HEK293 (cell line): ENCODE data around the gene MAP3K7.

Experiments used
- CTCF ChIA-PET: fragments of 350-600 bp; formaldehyde crosslinking; extraction: SDS; loops from one replicate; lab custom pipeline; 2021; ENCODE audit warnings: antibody characterized with exemption; lab: Yijun Ruan, JAX
- POLR2A ChIA-PET: fragments of 300-600 bp; formaldehyde crosslinking; extraction: SDS; loops from one replicate; lab custom pipeline; 2020; ENCODE audit warnings: antibody characterized with exemption, inconsistent platforms; lab: Yijun Ruan, JAX
- H3K27ac ChIP-seq: fragments of 200-500 bp; sonication (Bioruptor generic); 2 replicates; pipeline ENCODE4 v1.5.1; 2014; ENCODE audit warnings: low read depth, low read length, control low read depth, inconsistent platforms; ENCODE audit errors: extremely low read depth
- H3K36me3 ChIP-seq, 2 experiments: fragments of 200-500 bp in 1 of 2; sonication (Bioruptor generic) in 1 of 2; 1 replicate in 1 of 2; 2 replicates in 1 of 2; pipeline ENCODE4 v1.5.1; 2014 to 2017; ENCODE audit warnings: inconsistent platforms in 2 of 2, low read length in 2 of 2; ENCODE audit not compliant: control insufficient read depth in 2 of 2, insufficient read depth in 1 of 2
- H3K4me1 ChIP-seq: fragments of 200-500 bp; sonication (Bioruptor generic); 2 replicates; pipeline ENCODE4 v1.5.1; 2014; ENCODE audit warnings: mild to moderate bottlenecking, low read length, inconsistent platforms; ENCODE audit not compliant: control insufficient read depth, insufficient read depth
- H3K4me3 ChIP-seq: 2 replicates; pipeline ENCODE4 v1.5.1; 2011; ENCODE audit warnings: low read depth, mild to moderate bottlenecking, control low read depth, low read length, moderate library complexity
- H3K9me3 ChIP-seq: fragments of 200-500 bp; sonication (Bioruptor generic); 2 replicates; pipeline ENCODE4 v1.5.1; 2014; ENCODE audit warnings: low read depth, low read length, inconsistent platforms; ENCODE audit not compliant: control insufficient read depth, insufficient read depth
- BCL11A ChIP-seq: fragments of 450-650 bp; formaldehyde crosslinking; IDR thresholded peaks from 2 replicates; pipeline ENCODE4 v1.5.1; 2016; ENCODE audit warnings: low read depth, missing biosample characterization, missing genetic modification characterization
- FEZF1 ChIP-seq: fragments of 450-650 bp; formaldehyde crosslinking; IDR thresholded peaks from 2 replicates; pipeline ENCODE4 v1.5.1; 2016; ENCODE audit warnings: missing biosample characterization, missing genetic modification characterization
- IKZF3 ChIP-seq: fragments of 450-650 bp; IDR thresholded peaks from 2 replicates; pipeline ENCODE4 v1.5.0; 2018; ENCODE audit warnings: missing biosample characterization, mild to moderate bottlenecking, missing genetic modification characterization, moderate library complexity
- KLF17 ChIP-seq: fragments of 450-650 bp; formaldehyde crosslinking; IDR thresholded peaks from 2 replicates; pipeline ENCODE4 v1.5.1; 2016; ENCODE audit warnings: missing biosample characterization, missing genetic modification characterization
- KLF9 ChIP-seq: fragments of 450-650 bp; formaldehyde crosslinking; IDR thresholded peaks from 2 replicates; pipeline ENCODE4 v1.5.1; 2016; ENCODE audit warnings: missing biosample characterization, missing genetic modification characterization, low read depth
- MYNN ChIP-seq: fragments of 450-650 bp; formaldehyde crosslinking; IDR thresholded peaks from 2 replicates; pipeline ENCODE4 v1.5.1; 2016; ENCODE audit warnings: missing biosample characterization, missing genetic modification characterization, borderline replicate concordance
- OSR2 ChIP-seq: fragments of 450-650 bp; formaldehyde crosslinking; IDR thresholded peaks from 2 replicates; pipeline ENCODE4 v1.5.1; 2016; ENCODE audit warnings: missing biosample characterization, missing genetic modification characterization
- SALL2 ChIP-seq: fragments of 450-650 bp; formaldehyde crosslinking; IDR thresholded peaks from 2 replicates; pipeline ENCODE4 v1.5.0; 2017; ENCODE audit warnings: missing biosample characterization, mild to moderate bottlenecking, missing genetic modification characterization, borderline replicate concordance
- ZBTB1 ChIP-seq: fragments of 450-650 bp; formaldehyde crosslinking; IDR thresholded peaks from 2 replicates; pipeline ENCODE4 v1.5.1; 2016; ENCODE audit warnings: missing biosample characterization, missing genetic modification characterization
- ZBTB21 ChIP-seq: fragments of 450-650 bp; formaldehyde crosslinking; IDR thresholded peaks from 2 replicates; pipeline ENCODE4 v1.5.1; 2017; ENCODE audit warnings: missing biosample characterization, missing genetic modification characterization
- ZBTB48 ChIP-seq: fragments of 450-650 bp; formaldehyde crosslinking; IDR thresholded peaks from 2 replicates; pipeline ENCODE4 v1.5.1; 2016; ENCODE audit warnings: missing biosample characterization, missing genetic modification characterization
- ZBTB7A ChIP-seq: fragments of 450-650 bp; formaldehyde crosslinking; IDR thresholded peaks from 2 replicates; pipeline ENCODE4 v1.5.1; 2016; ENCODE audit warnings: low read depth, missing biosample characterization, missing genetic modification characterization
- ZFP69B ChIP-seq: fragments of 450-650 bp; formaldehyde crosslinking; IDR thresholded peaks from 2 replicates; pipeline ENCODE4 v1.5.1; 2016; ENCODE audit warnings: missing biosample characterization, missing genetic modification characterization
- ZNF132 ChIP-seq: fragments of 450-650 bp; formaldehyde crosslinking; IDR thresholded peaks from 2 replicates; pipeline ENCODE4 v1.5.1; 2017; ENCODE audit warnings: missing biosample characterization, missing genetic modification characterization, borderline replicate concordance
- ZNF146 ChIP-seq: fragments of 450-650 bp; formaldehyde crosslinking; IDR thresholded peaks from 2 replicates; pipeline ENCODE4 v1.5.1; 2016; ENCODE audit warnings: missing biosample characterization, missing genetic modification characterization
- ZNF174 ChIP-seq: fragments of 450-650 bp; formaldehyde crosslinking; IDR thresholded peaks from 2 replicates; pipeline ENCODE4 v1.5.0; 2017; ENCODE audit warnings: missing biosample characterization, mild to moderate bottlenecking, missing genetic modification characterization
- ZNF175 ChIP-seq: fragments of 450-650 bp; formaldehyde crosslinking; IDR thresholded peaks from 2 replicates; pipeline ENCODE4 v1.5.1; 2016; ENCODE audit warnings: missing biosample characterization, missing genetic modification characterization
- ZNF211 ChIP-seq: fragments of 450-650 bp; formaldehyde crosslinking; IDR thresholded peaks from 2 replicates; pipeline ENCODE4 v1.5.1; 2016; ENCODE audit warnings: low read depth, missing biosample characterization, missing genetic modification characterization
- ZNF335 ChIP-seq: fragments of 450-650 bp; formaldehyde crosslinking; conservative IDR thresholded peaks from 2 replicates; pipeline ENCODE4 v1.5.1; 2016; ENCODE audit warnings: missing biosample characterization, missing genetic modification characterization
- ZNF350 ChIP-seq: fragments of 450-650 bp; formaldehyde crosslinking; IDR thresholded peaks from 2 replicates; pipeline ENCODE4 v1.5.0; 2017; ENCODE audit warnings: missing biosample characterization, mild to moderate bottlenecking, missing genetic modification characterization
- ZNF366 ChIP-seq: fragments of 450-650 bp; formaldehyde crosslinking; conservative IDR thresholded peaks from 2 replicates; pipeline ENCODE4 v1.5.1; 2016; ENCODE audit warnings: missing biosample characterization, missing genetic modification characterization
- ZNF404 ChIP-seq: fragments of 450-650 bp; formaldehyde crosslinking; IDR thresholded peaks from 2 replicates; pipeline ENCODE4 v1.5.1; 2017; ENCODE audit warnings: missing biosample characterization, missing genetic modification characterization
- ZNF521 ChIP-seq: fragments of 450-650 bp; formaldehyde crosslinking; IDR thresholded peaks from 2 replicates; pipeline ENCODE4 v1.5.1; 2017; ENCODE audit warnings: missing biosample characterization, mild to moderate bottlenecking, missing genetic modification characterization
- ZNF560 ChIP-seq: fragments of 450-650 bp; formaldehyde crosslinking; IDR thresholded peaks from 2 replicates; pipeline ENCODE4 v1.5.1; 2017; ENCODE audit warnings: missing biosample characterization, missing genetic modification characterization, borderline replicate concordance
- ZNF571 ChIP-seq: fragments of 450-650 bp; formaldehyde crosslinking; IDR thresholded peaks from 2 replicates; pipeline ENCODE4 v1.5.0; 2017; ENCODE audit warnings: missing biosample characterization, missing genetic modification characterization
- ZNF610 ChIP-seq: fragments of 450-650 bp; formaldehyde crosslinking; IDR thresholded peaks from 2 replicates; pipeline ENCODE4 v1.5.1; 2016; ENCODE audit warnings: missing biosample characterization, missing genetic modification characterization, borderline replicate concordance
- ZNF747 ChIP-seq: fragments of 450-650 bp; formaldehyde crosslinking; IDR thresholded peaks from 2 replicates; pipeline ENCODE4 v1.5.1; 2016; ENCODE audit warnings: missing biosample characterization, missing genetic modification characterization
- ZNF792 ChIP-seq: fragments of 450-650 bp; formaldehyde crosslinking; IDR thresholded peaks from 2 replicates; pipeline ENCODE4 v1.5.1; 2016; ENCODE audit warnings: missing biosample characterization, missing genetic modification characterization
- ZNF837 ChIP-seq: fragments of 450-650 bp; formaldehyde crosslinking; IDR thresholded peaks from 2 replicates; pipeline ENCODE4 v1.5.1; 2016; ENCODE audit warnings: missing biosample characterization, missing genetic modification characterization
- TF ChIP-seq, protein P1 (sequence below): fragments of 450-650 bp; formaldehyde crosslinking; optimal IDR thresholded peaks from 2 replicates; pipeline ENCODE3; 2016; ENCODE audit warnings: missing biosample characterization, mild to moderate bottlenecking, missing genetic modification characterization
- TF ChIP-seq, protein P2 (sequence below): fragments of 450-650 bp; IDR thresholded peaks from 2 replicates; pipeline ENCODE4 v1.5.1; 2018; ENCODE audit warnings: missing biosample characterization, missing genetic modification characterization

MAP3K7 gene

DNA sequence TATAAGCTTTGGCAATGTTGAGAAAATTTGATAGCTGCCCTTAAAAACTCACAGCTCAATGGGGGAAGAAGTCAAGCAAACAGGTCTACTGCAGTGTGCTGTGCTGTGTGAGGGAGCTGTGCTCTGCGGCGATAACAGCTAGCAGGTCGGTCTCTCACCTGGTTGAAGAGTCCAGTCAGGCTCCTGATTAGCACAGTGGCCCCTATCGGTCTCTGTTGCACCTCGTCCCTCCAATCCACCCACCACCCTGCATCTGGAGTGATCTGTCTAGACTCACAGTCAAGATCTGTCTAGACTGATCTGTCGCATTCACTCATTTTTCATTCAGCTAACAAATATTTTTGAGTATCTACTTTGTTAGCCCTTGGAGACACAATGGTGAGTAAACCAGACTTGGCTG lies 94.1 kb downstream of the MAP3K7 start:
- no peak overlapping the region for H3K27ac ChIP-seq
- no peaks in the 10 kb centered on the region for H3K4me1 ChIP-seq
- no peaks in the 10 kb centered on the region for H3K9me3 ChIP-seq
- CTCF ChIA-PET = interaction anchor here (0.5 to 2.6 kb wide), 8 partner anchors 8 to 877 kb away, joined by 3 to 9 read pairs (median 3); no protein-coding TSS in a partner anchor
- POLR2A ChIA-PET = no interaction called here
- TF ChIP-seq ZNF211 (tag by site-specific recombination) = no peak
- TF ChIP-seq ZNF747 (tag by site-specific recombination) = no peak
- no peaks in the 10 kb centered on the region for H3K36me3 ChIP-seq
- no peak overlapping the region for H3K4me3 ChIP-seq

- TF ChIP-seq ZNF571 (tag by site-specific recombination) (no peak), ZNF366 (tag by site-specific recombination) (no peak), ZBTB48 (tag by site-specific recombination) (no peak), FEZF1 (tag by site-specific recombination) (no peak), ZNF521 (tag by site-specific recombination) (no peak), ZNF335 (tag by site-specific recombination) (no peak), ZBTB7A (no peak), IKZF3 (tag by site-specific recombination) (no peak), ZNF610 (no peak), ZFP69B (tag by site-specific recombination) (no peak), OSR2 (tag by site-specific recombination) (no peak), ZBTB1 (tag by site-specific recombination) (no peak), ZNF350 (tag by site-specific recombination) (no peak), SALL2 (no peak), ZNF792 (tag by site-specific recombination) (no peak), ZNF146 (tag by site-specific recombination) (no peak), ZNF211 (tag by site-specific recombination) (no peak), ZNF175 (no peak), ZNF560 (tag by site-specific recombination) (no peak), KLF9 (no peak)
- CTCF ChIA-PET = interaction anchor here (0.5 to 2.6 kb wide), 6 partner anchors 8 to 877 kb away, joined by 3 to 9 read pairs (median 4); no protein-coding TSS in a partner anchor
- Histone ChIP-seq H3K36me3 (no peaks in the 10 kb centered on the region), H3K27ac (no peak overlapping the region), H3K4me1 (no peaks in the 10 kb centered on the region), H3K4me3 (no peak overlapping the region), H3K9me3 (no peaks in the 10 kb centered on the region)
- POLR2A ChIA-PET = no interaction called here
Observed at GRCh38 chr6:90492369-90492768, 94.5 kb downstream of the MAP3K7 start.

DNA sequence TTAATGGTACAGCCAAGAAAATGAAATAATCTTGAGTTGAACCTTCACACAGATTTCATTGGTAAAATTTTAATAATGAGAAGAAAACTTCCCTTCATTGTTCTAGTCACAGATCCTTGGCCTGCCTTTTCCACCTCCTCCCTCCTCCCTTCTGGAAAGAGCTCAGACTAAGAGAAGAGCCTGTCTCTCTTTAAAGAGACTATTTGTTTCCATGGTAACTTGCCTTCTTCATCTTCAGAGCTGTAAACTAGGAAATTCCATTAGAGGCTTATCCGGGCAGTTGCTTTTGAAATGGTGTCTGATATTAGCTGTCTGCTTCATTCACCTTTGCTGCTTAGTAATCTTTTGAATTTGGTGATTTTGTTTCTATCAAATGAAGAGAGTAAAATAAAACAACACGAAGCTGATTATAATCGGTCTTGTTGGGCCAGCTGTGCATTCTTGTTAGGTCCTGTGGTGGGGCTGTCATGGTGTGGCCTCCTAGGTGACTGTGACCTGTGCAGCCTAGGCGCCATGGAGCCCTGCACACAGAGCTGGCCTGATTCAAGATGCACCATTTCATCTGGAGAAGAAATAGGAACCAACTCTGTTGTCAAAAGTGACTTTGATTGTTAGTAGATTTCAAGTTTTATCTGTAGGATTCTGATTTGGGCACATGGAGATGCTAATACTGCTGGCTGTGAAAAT lies 96.7 kb downstream of the MAP3K7 start:
- H3K36me3 ChIP-seq = no peaks in the 10 kb centered on the region
- H3K4me1 ChIP-seq = no peaks in the 10 kb centered on the region
- ChIA-PET CTCF (interaction anchor here (0.7 to 2.6 kb wide), 4 partner anchors 9 to 1003 kb away, joined by 3 to 17 read pairs (median 7); no protein-coding TSS in a partner anchor), POLR2A (no interaction called here)
- no peaks in the 10 kb centered on the region for H3K9me3 ChIP-seq
- H3K27ac ChIP-seq = no peak overlapping the region
- no peak overlapping the region for H3K4me3 ChIP-seq
- no peak for TF ChIP-seq KLF17 (tag by site-specific recombination)
- no peak for TF ChIP-seq ZNF211 (tag by site-specific recombination)
- no peak for TF ChIP-seq ZNF837
- no peak for TF ChIP-seq ZNF132 (tag by site-specific recombination)
- no peak for TF ChIP-seq ZNF350 (tag by site-specific recombination)
- TF ChIP-seq, protein P1, sequence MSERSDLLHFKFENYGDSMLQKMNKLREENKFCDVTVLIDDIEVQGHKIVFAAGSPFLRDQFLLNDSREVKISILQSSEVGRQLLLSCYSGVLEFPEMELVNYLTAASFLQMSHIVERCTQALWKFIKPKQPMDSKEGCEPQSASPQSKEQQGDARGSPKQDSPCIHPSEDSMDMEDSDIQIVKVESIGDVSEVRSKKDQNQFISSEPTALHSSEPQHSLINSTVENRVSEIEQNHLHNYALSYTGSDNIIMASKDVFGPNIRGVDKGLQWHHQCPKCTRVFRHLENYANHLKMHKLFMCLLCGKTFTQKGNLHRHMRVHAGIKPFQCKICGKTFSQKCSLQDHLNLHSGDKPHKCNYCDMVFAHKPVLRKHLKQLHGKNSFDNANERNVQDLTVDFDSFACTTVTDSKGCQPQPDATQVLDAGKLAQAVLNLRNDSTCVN (tag by site-specific recombination) = no peak
- TF ChIP-seq ZNF174 (tag by site-specific recombination) = no peak
- TF ChIP-seq ZNF404 (tag by site-specific recombination) = no peak
- TF ChIP-seq BCL11A = no peak
- no peak for TF ChIP-seq MYNN (tag by site-specific recombination)
- TF ChIP-seq, protein P2, sequence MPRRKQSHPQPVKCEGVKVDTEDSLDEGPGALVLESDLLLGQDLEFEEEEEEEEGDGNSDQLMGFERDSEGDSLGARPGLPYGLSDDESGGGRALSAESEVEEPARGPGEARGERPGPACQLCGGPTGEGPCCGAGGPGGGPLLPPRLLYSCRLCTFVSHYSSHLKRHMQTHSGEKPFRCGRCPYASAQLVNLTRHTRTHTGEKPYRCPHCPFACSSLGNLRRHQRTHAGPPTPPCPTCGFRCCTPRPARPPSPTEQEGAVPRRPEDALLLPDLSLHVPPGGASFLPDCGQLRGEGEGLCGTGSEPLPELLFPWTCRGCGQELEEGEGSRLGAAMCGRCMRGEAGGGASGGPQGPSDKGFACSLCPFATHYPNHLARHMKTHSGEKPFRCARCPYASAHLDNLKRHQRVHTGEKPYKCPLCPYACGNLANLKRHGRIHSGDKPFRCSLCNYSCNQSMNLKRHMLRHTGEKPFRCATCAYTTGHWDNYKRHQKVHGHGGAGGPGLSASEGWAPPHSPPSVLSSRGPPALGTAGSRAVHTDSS (tag by site-specific recombination) = no peak
- TF ChIP-seq ZBTB21 (tag by site-specific recombination) = no peak
